Neuron (in vitro differentiated cells): ENCODE data around the gene FOXS1.

Experiments
- H2AFZ ChIP-seq: one replicate; pipeline ENCODE4 v1.6.1; 2013; ENCODE audit warnings: low read depth, mild to moderate bottlenecking, inconsistent platforms, low read length, moderate library complexity
- H3K27me3 ChIP-seq: one replicate; pipeline ENCODE4 v1.6.1; 2013; ENCODE audit warnings: low read length; ENCODE audit not compliant: insufficient read depth
- H3K36me3 ChIP-seq: one replicate; pipeline ENCODE4 v1.6.1; 2013; ENCODE audit warnings: low read length; ENCODE audit not compliant: insufficient read depth
- H3K4me1 ChIP-seq: one replicate; pipeline ENCODE4 v1.6.1; 2013; ENCODE audit warnings: low read length; ENCODE audit not compliant: insufficient read depth
- H3K4me3 ChIP-seq: 2 replicates; pipeline ENCODE4 v1.5.1; 2013; ENCODE audit warnings: mild to moderate bottlenecking, low read length, moderate library complexity
- H3K9me3 ChIP-seq: one replicate; pipeline ENCODE4 v1.6.1; 2013; ENCODE audit warnings: low read length

The FOXS1 gene

GRCh38 chr20:31803552-31804291 lies 41.7 kb downstream of the FOXS1 start:
- Histone ChIP-seq H3K4me1 (peaks cover 7% of the 10 kb centered on the region), H3K4me3 (no peak overlapping the region), H3K9me3 (no peaks in the 10 kb centered on the region), H3K36me3 (peaks cover 54% of the 10 kb centered on the region), H2AFZ (no peak overlapping the region), H3K27me3 (no peaks in the 10 kb centered on the region)

GRCh38 chr20:31801508-31801907 lies 43.9 kb downstream of the FOXS1 start:
- H3K4me1 ChIP-seq = no peaks in the 10 kb centered on the region
- no peak overlapping the region for H2AFZ ChIP-seq
- H3K36me3 ChIP-seq = peaks cover 62% of the 10 kb centered on the region
- no peaks in the 10 kb centered on the region for H3K9me3 ChIP-seq
- no peak overlapping the region for H3K4me3 ChIP-seq
- no peaks in the 10 kb centered on the region for H3K27me3 ChIP-seq

DNA sequence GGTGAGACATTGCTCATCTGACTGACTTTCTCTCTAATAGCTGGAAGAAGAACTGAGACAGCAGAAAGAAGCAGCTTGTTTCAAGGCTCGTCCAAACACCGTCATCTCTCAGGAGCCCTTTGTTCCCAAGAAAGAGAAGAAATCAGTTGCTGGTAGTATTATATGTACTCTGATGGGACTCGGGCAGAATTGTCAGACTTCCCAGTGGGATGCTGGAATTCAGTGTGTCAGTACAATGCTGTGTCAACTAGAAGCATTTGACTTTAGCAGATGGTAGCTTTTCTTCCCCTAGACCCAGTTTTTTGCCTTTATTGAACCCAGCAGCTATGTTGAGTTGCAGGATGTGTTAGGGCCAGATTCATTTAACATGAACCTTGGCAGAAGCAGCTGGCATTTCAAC lies 48.0 kb downstream of the FOXS1 start:
- Histone ChIP-seq H3K4me3 (no peak overlapping the region), H3K36me3 (peaks cover 75% of the 10 kb centered on the region), H3K27me3 (no peaks in the 10 kb centered on the region), H3K4me1 (no peaks in the 10 kb centered on the region), H2AFZ (no peak overlapping the region), H3K9me3 (no peaks in the 10 kb centered on the region)
